Breast epithelium (tissue), 3 donors: ENCODE measurements around the gene SRC.

Experiments
- CTCF ChIP-seq, 3 donors: fragments of 450-650 bp; IDR thresholded peaks; one replicate each; pipeline ENCODE4 v1.5.1; 2016 to 2017; ENCODE audit warnings: antibody characterized with exemption in 3 of 3, mild to moderate bottlenecking in 3 of 3, moderate library complexity in 3 of 3
- POLR2A ChIP-seq: fragments of 450-650 bp; IDR thresholded peaks from one replicate; pipeline ENCODE4 v1.6.1; 2016; ENCODE audit warnings: antibody characterized with exemption, mild to moderate bottlenecking, moderate library complexity
- POLR2AphosphoS5 ChIP-seq, 3 donors: sonication (generic); formaldehyde crosslinking; IDR thresholded peaks; one replicate each; pipeline ENCODE4 v1.6.1; 2017; ENCODE audit warnings: antibody characterized with exemption in 3 of 3

- TF ChIP-seq CTCF (IDR thresholded peaks at IDR 0.05) (no peak), POLR2A (no peak), POLR2AphosphoS5 (IDR thresholded peaks at IDR 0.05) (no peak)
Observed at GRCh38 chr20:37336369-37337207, 9.4 kb upstream of the SRC start.
